HG03558 (cell line): ENCODE results near the gene ANKS6.
A peak's percentile ranks its signal among the peaks of the same experiment; 100 is the strongest.

Source experiments
- ATAC-seq: cut with Tn5 transposase; IDR thresholded peaks from one replicate; pipeline ENCODE4 v1.9.1; 2021; ENCODE audit warnings: moderate number of reproducible peaks; ENCODE audit not compliant: unreplicated experiment; ENCODE audit errors: extremely low read depth

Gene ANKS6

DNA sequence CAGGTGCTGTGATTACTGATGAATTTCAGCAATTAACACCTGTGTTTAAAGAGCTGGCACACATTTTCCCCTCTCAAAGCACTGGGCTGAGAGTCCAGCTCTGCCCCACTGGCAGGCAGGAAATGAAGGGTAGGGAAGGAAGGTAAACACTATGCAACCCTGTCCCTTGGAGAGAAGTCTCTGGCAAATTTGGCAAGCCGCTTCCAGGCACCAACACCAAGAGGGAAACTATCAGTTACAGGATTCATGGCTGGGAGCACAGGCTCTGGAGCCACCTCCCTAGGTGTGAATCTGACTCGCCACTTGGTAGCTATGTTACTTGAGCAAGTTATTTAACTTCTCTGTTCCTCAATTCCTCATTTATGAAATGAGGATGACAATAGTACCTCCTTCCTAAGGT is 3.3 kb downstream of the ANKS6 start:
- no peak for ATAC-seq

DNA sequence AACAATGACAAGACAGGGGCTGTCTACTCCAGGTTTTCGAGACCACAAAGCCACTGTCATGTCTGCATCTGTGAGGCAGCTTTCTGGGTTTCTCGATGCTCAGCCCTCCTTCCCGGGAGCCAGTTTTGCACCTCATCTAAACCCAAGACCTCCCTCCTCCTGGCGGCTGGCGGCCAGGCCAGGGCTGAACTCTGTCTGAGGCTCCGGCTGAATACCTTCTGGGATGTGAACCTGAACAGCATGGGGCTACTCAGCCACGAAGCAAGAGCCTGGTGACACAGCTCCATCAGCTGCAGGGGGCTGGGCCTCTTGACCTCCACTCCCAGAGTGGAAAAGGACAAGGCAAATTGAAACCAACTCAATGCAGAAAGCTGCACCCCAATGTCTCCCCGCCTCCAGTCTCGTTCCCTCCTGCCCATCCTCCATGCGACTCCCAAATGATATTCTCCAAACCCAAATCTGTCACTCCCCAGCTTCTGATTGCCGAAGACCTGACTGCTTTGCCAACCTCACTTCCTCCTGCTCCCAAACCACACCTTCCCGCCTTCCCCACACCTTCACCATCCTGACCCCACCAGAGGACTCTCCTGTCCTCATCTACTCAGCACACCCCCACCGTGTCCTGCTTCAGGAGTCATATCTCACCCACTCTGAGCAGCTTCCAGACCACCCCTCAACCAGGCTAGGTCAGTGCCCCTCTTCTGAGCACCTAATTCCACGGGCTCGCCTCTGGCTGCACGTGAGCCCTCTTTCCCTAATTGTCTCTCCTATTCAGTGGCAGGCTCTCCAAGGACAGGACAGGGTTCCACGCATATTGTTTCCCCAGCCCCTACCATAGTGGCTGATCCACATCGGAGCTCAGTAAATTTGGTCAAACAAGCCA is 4.5 kb downstream of the ANKS6 start:
- ATAC-seq: no peak

DNA sequence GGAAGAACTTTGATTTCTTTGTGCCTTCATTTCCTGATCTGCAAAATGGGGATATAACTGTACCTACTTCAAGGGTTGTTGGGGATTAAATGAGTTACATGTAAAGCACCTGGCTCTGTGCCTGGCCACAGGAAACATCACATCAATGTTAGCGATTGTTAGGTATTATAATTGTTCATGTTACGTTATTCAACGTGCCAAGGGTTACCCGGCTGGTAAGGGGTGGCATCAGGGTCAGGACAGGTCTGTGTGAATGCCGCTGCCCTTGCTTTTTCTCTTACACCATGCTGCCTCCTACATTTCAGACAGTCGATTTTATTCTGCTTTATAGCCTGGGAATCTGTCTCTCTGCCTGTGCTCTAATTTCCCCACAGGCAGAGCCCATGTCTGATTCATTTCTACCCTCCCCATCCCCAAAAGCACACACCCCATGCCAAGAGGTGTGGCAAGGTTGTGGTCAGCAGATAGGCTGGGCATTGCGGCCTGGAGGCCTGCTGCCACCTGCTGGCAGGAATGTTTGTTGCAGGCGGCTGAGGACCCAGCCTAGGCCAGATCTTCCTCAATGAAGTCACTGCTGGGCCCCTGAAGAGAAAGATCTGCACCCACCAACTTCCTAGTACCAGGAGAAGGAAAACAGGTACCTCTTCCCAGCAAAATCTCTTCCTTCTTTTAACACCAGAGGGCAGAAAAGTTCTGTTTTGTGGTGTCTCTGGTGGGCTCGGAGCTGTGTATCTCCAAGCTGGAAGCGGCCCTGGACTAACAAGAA is 5.3 kb downstream of the ANKS6 start:
- ATAC-seq: peak; percentile 53

DNA sequence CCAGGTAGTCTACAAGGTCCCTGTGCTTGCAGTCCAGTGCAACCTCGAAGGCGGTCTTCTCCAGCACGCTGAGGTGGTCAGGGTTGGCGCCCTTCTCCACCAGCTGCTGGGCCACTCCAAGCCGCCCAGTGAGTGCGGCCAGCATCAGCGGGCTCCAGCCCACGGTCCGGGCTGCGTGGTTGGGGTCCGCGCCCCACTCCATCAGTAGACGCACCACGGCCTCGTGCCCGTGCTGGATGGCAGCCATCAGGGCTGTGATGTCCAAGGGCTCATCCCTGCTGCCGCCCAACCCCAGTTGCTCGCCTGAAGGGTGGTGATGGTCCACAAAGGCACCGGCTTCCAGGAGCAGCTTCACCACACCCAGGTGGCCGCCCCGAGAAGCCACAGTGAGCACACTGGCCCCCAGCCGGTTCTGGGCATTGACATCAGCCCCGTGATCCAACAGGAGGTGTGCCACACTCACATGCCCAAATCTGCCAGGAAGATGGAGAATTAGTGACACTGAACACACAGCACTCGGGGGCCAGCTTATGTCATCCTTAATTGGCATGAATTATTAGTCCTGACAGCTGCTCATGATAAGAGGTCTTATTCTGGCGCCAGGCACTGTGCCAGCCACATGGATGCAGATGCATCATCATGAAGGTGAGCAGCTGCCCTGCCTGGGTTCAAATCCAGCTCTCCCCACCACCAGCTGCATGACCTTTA is 6.1 kb downstream of the ANKS6 start:
- ATAC-seq: no peak

DNA sequence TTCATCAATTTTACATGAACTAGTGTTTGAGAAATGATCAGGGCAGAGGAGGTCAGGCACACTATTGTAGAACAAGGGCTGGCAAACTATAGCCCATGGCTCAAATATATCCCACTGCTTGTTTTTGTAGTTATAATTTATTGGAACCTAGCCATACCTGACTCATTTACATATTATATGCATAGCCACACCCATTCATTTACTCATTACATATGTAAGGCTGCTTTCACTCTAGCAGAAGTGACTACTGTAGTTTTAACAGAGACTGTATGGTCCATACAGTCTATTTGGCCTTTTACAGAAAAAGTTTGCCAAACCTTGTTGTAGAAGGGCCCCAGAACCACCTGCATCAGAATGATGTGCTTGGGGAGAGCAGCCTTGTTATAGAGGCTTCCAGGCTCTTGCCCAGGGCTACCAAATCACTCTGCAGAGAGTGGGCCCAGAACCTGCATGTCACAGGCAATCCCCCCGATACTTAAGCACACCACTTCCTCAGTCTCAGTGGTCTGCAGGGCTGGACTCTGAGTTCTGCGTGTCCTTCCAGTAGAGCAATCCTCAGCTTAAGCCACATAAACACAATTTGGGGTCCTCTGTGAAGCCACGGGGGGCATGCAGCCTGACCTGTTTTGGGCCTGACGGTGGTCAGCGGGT is 6.7 kb downstream of the ANKS6 start:
- no peak for ATAC-seq

DNA sequence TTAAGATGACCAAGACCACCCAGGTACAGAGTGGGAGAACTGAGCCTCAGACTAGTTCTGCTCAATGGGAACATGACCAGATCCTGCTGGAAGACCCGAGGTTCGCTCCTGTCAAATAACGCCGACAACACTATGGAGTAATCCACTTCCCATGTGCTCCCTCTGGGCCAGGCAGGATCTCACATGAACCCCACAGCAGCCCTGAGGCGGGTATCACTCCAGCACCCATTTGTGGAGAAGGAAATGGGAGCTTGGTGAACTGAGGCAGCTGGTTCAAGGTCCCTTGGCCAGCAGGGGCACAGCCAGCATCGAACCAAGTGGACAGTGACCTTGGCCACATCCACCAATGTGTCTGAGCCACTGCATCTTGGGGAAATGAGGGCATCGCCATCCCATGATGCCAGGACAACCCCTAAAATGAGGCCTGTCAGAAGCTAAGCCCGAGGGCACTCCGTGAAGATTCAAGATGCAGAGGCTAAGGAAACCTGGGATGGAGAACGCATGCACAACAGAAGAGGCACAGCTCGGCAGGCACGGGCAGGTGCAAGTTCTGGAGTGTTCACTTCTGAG is 8.5 kb downstream of the ANKS6 start:
- ATAC-seq: no peak

DNA sequence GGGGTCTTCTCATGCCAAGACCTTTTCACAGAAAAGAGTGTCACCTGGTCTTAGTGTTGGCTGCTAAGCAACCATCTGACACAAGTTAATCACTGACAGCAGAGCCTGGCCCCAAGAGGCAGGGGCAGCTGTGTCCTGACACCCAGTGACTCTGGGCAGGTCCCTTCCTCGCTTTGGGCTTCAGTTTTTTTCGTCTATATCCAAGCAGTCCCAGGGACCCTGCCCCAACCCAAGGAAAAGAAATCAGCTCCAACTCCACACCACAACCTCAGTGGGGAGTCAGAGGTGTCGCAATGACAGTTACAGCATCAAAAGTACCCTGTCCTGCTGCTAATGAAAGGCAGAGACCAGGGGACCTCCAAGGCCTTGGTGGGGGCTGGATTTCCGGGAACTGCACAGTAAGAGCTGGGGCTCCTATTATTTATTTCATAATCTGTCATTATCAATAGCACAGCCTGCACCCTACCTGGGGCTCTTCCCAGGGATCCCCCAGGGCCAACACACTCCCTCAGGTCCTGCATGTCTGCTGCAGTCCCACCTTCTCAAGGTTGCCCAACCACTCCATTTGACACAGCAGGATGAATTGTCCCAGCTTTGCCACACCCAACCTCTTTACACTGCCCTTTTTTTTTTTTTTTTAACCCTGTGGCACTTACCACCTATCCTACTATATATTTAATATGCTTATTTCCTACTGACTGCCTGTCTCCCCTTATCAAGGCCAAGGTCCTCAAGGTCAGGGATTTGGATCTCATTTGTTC is 9.4 kb downstream of the ANKS6 start:
- ATAC-seq: no peak

DNA sequence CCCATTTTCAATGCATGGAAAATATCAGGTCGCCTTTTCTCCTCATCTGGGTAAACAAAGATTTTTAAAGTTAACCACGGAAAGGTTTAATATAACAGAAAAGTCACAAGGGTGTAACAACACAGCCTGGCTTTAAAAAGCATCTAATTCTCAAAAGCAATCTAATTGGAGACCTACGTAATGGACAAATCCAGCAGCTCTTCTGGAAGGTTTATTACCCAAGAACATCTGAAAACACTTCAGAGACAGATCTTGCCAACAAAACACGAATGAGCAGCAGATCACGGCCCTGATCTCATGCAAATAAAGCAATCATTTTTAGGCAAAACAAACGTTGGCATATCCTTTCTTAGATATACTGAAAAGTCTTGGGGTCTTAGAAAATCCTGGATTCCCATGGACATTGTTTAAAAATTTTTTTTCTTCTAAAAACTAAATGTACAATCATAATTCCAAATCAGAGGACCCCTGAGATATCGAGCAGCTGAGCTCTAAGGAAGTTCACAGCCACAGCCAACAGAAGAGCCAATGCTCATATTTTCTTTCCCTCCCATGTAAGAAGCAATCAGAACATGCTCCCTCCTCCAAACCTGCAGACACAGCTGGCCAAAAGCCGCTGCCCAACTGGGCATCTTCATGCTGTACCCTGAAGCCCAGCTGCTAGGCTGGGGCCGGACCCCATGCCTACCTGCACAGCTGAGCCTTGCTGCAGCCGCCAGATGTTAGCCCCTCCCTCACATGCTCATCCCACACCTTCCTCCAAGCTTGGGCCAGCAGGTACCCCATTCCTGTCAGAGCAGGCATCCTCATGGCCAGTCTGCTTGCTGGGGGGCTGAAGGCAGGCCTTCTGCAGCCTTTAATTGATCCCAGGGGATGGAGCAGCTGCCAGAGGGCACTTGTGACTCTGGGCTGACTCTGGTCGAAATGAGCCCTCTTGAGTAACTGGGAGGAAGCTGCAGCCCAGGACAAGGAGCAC is 11.2 kb downstream of the ANKS6 start:
- ATAC-seq: no peak

DNA sequence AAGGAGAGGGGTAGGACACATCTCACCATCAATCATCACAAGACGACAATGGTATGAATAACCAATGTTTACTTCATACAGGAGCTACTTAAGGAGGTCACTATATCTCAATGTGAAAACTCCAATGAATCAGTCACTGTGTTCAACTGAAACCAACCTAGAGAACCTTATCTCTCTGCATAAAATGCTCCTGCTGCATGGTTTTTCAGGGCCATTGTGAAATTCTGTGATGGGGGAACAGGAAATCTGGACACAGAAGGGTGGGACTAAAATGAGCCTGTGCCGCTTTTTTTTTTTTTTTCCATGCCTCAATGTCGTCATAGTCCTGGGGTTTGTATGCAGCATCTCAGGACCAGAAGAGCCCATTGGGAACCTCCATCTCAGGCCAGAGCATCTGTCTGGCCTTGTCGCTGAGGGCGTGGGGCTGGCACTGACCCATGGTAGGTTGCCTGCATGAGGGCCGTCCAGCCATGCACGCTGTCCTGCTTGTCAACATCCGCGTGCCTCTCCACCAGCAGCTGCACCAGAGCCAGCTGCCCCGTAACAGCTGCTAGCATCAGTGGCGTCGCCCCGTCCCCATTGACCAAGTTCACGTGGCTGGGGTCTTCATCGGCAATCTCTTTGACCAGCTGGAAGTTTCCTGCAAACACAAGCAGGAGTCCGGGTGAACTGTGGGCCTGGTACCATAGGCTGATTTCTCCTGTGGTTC is 12.7 kb downstream of the ANKS6 start:
- ATAC-seq: no peak

DNA sequence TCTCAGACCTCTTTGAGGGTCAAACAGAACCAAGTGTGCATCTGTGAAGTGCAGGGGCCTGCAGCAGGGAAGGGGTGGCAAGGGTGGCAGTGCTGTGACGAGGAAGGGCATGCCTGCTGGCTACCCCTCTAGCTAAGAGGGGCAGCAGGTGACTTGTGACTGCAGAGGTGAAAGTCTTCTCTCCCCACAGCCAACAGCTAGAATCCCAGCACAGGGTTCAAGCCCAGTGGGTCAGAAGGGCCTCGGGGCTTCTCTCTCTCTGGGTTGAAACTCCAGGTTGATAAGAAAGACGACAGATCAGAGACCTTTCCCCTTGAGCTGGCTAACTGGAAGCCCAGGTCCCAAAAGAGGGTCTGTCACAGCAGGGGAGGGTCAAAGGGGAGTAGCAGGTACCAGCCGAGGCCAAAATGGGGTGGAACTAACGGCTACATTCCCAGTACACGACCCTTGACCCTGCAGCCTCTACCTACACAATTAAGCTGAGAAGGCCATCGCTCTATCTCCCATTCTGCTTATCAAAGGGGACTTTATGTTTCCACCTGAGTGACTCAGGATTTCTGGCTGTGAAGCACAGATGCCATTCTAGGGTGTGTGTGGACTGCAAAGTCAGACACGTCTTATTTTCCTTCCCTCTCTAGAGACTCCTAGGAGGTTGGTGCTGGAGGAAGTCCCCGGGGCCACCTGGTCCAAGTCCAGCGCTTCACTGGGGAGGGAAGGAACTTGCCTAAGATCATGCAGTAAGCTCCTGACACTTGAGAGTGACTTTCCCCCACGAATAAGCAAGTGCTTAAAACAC is 14.6 kb downstream of the ANKS6 start:
- ATAC-seq: no peak

DNA sequence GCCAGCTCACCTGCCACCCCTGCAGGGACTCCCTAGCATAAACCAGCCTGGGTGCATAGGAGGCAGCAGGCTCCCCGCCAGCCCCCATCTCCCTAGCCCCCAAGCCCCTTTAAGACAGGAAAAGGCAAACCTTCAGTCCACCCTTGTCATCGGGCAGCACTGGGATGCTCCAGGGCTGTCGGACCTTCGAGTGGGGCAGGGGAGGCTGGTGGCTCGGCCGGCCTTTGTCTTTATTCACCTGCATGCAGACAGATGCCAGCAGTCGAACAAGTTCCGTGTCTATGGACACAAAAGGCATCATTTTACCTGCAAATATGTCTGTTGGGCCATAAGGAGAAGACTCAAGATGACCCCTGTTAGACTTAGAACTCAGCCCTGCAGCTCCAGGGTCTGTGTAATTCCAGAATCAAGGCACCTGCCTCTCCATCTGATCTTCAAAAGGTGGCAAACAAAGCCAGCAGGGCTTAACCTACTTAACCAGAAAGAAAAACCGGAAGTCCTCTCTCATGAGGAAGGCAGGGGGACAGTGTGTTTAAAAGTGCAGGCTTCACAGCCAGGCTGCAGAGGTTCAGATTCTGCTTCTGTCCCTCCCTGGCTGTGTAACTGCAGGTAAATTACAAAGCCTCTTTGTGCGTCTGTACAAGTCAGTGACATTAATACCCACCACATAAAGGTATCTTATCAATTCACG is 16.2 kb downstream of the ANKS6 start:
- no peak for ATAC-seq

DNA sequence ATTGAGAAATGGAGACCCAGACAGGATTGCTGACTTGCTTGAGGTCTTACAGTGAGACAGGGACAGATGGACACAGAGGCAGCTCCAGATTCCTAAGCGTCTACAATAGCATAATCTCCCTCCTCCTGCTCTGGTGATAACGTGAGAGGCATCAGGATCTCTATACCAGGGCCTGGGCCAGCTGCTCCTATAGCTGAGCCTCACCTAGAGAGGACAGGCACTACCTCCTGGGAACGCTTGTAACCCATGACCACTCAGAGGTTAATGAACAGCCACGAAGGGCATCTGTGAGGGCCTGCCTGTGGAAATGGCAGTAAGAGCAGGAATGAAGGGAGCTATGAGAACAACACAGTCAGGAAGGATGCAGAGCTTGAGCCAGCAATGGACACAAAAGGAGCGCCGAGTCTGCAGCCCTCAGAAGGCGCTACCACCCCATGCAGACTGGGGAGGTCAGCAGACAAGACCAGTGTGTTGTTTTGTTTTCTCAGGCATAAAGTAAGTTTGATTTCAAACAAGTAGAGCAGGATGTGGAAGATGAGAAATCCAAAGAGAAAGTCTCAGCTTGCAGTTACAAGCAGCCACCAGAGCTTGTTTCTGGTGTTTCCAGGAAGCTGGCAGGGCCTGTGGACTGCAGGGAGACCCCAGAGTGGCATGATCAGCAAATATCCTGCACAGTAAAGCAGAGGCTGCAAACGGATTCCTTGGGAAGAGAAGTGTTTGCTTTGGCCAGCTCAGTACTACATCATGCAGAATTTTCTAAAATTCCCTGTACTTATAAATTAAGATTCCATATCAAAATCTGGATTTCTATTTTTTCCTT is 17.4 kb downstream of the ANKS6 start:
- ATAC-seq: no peak

DNA sequence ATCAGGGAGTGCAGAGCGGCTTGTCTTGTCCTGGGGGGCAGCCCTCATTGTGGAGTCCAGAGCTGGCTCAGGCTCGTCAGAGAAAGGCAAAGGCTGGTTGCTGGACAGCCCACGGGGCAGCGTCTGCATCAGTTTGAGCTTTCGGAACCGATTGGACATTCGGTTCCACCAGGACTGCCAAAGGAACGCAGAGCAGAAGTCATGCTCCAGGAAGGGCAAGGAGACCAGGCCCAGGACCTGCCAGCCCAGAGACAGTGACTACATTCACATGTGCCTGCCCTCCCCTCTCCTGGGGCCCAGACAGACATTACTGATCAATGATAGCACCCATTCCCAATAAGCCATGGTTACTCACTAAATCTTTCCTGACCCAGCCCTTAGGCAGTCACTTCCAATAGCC is 18.1 kb downstream of the ANKS6 start:
- ATAC-seq: no peak

DNA sequence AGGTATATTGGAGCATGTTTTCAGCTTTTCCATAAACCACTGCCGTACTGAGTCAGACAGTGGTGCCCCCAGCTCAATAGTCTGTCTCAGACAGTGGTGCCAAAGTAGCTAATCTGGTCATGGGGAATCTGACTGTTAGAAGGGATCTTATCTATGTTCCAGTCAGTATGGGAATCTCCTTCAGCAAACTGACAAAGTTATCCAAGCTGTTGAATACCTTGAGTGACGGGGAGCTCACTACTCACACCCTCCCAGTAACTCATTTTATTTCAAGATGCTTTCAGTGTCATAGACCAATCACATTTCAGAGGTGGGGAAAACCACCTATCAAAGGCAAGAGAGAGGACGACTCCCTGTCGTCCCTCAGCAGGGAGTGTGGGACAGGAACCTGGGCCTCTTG is 18.7 kb downstream of the ANKS6 start:
- ATAC-seq: no peak

DNA sequence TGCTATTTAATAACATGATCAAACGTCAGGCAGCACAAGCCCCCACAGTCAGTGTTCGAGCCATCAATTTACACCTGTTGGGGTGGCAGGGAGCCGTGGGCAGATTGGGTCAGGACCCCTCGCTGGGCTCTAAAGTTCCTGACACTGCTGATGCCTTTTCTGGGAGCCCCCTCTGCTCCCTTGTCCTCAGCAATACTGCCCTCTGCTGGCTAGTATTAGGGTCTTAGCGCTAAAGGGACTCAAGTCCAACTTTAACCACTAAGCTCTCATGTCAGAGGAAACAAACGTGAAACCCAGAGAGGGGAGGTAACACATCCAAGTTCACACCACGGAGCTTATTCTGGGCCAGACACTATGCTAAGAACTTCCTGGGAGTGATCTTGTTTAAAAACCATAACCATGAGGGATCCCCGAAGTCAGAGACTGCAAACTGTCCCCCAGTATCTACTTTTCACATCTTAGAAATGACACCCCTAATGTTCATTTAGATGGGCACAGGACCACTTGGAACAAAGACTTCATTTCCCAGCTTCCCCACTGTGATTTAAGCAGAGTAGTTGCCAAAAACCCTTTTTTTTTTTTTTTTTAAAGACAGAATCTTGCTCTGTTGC is 20.4 kb downstream of the ANKS6 start:
- ATAC-seq: no peak
